ENCODE measurements around the gene PTH2R. TPM values are rescaled to one million over a fixed set of nuclear protein-coding genes. Genes with fewer than 3 reads are reported as not detected.

PTH2R gene
- total and polyA plus RNA-seq, 2 of the 13 experiments (the other 11 are each of a cell fraction or from before 2014, with no cell fraction given) = 0.04 TPM; not detected in 1

DNA sequence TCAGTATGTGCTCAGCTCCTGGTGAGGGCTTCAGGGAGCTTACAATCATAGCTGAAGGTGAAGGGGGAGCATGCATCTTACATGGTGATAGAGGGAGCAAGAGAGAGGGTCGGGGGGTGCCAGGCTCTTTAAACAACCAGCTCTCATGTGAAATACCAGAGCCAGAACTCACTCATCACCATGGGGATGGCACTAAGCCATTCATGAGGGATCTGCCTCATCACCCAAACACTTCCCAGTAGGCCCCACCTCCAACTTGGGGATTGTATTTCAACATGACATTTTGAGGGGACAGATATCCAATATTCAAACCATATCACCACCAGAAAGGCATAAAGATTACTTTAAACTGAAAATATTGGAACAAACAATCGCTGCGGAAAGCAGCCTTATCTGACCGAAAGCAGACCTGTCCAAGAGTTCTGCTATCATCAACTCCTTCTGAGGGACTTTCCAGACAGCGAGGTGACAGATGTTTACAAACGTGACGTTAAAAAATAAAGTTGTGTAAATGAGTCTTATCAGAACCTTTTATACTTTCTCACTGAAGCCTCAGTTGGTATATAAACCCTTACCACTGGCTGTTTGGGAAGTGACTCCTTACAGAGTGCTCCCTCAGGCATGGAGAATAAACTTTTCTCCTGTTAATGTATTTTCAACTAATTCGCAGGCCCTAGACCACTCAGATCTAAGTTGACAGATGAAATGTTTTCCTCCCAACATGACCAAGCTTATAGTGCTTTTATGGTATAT, 35.5 kb upstream of the PTH2R start:
- Histone ChIP-seq H3K9me3 (ENCODE audit: low read length) (no peaks in the 10 kb centered on the region), H2AFZ (ENCODE audit: low read length) (no peak overlapping the region), H4K20me1 (ENCODE audit: insufficient read depth, low read length) (no peaks in the 10 kb centered on the region), H3K4me1 (ENCODE audit: insufficient read depth, low read length) (peaks cover 29% of the 10 kb centered on the region), H3K9ac (ENCODE audit: insufficient read depth, low read depth, low read length) (no peak overlapping the region), H3K79me2 (ENCODE audit: insufficient read depth, low read length) (no peaks in the 10 kb centered on the region), H3K4me3 (replicated peaks in 1 of 3; ENCODE audit: insufficient read depth in 1 of 3, low read depth in 2 of 3, low read length in 3 of 3) (no peak overlapping the region), H3K36me3 (replicated peaks in 1 of 2; ENCODE audit: control insufficient read depth in 1 of 2, insufficient read depth in 2 of 2, low read length in 2 of 2) (no peaks in the 10 kb centered on the region), H3K27ac (ENCODE audit: extremely low read length, insufficient read depth, low read length) (no peak overlapping the region), H3K4me2 (ENCODE audit: low read depth, low read length) (no peak overlapping the region), H3K27me3 (ENCODE audit: control insufficient read depth in 1 of 2, insufficient read depth in 2 of 2, low read length in 2 of 2) (no peaks in the 10 kb centered on the region)
- no peak for FAIRE-seq
- no TSS peak for BruUV-seq (replicated peaks)
- WGBS (ENCODE audit: low lambda C conversion rate) = 66% methylated on average over 8 of the region's 8 CpGs
- ATAC-seq = peak; percentile 26
- in situ Hi-C loops (cut with HindIII; ENCODE audit: extremely low pct_ligation_motif_present, low pct_unique_long_range_greater_than_20kb) = no loop called here
- no peak for DNase-seq (ENCODE audit: low spot score)
- intact Hi-C loops (cut with micrococcal nuclease; ENCODE audit: unreplicated experiment) = no loop called here
- TF ChIP-seq TCF12 (IDR thresholded peaks at IDR 0.05) (no peak), TCF12 (CRISPR knock-in tag; IDR thresholded peaks at IDR 0.05) (no peak), NR2C2 (CRISPR knock-in tag; IDR thresholded peaks at IDR 0.05; ENCODE audit: borderline replicate concordance) (no peak), ZNF766 (CRISPR knock-in tag; IDR thresholded peaks at IDR 0.05; ENCODE audit: borderline replicate concordance) (no peak), SYNCRIP (IDR thresholded peaks at IDR 0.05; ENCODE audit: insufficient read depth, low read depth, low read length) (no peak), RBM39 (IDR thresholded peaks at IDR 0.05; ENCODE audit: low read depth, low read length, poor library complexity, severe bottlenecking) (no peak), RBM22 (optimal IDR thresholded peaks at IDR 0.05; ENCODE audit: low read length) (no peak), ZNF605 (CRISPR knock-in tag; IDR thresholded peaks at IDR 0.05) (no peak), BRCA1 (CRISPR knock-in tag; IDR thresholded peaks at IDR 0.05) (no peak), SALL1 (CRISPR knock-in tag; IDR thresholded peaks at IDR 0.05) (no peak)
- ChIA-PET CTCF (ENCODE audit: low intra/inter-chr PET ratio, low total read pairs) (no interaction called here), POLR2A (no interaction called here)

DNA sequence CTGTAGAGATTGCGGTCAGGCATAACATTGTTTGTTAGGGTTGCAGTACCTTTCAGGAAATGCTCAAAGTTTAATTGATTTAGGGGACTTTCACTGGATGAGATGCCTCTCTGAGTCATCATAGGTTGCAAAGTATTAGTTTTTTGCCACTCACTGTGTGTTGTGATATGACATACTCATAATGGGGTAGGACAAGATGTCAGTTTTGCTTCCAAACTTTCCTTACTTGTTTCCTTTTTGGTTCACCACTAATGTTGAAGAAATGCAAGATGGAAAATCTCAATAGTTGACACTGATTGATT, 35.0 kb upstream of the PTH2R start:
- FAIRE-seq = no peak
- Histone ChIP-seq H3K4me3 (replicated peaks in 1 of 3; ENCODE audit: insufficient read depth in 1 of 3, low read depth in 2 of 3, low read length in 3 of 3) (no peak overlapping the region), H3K4me1 (ENCODE audit: insufficient read depth, low read length) (peaks cover 29% of the 10 kb centered on the region), H3K79me2 (ENCODE audit: insufficient read depth, low read length) (no peaks in the 10 kb centered on the region), H3K36me3 (replicated peaks in 1 of 2; ENCODE audit: control insufficient read depth in 1 of 2, insufficient read depth in 2 of 2, low read length in 2 of 2) (no peaks in the 10 kb centered on the region), H3K27ac (ENCODE audit: extremely low read length, insufficient read depth, low read length) (no peak overlapping the region), H4K20me1 (ENCODE audit: insufficient read depth, low read length) (no peaks in the 10 kb centered on the region), H3K27me3 (ENCODE audit: control insufficient read depth in 1 of 2, insufficient read depth in 2 of 2, low read length in 2 of 2) (no peaks in the 10 kb centered on the region), H2AFZ (ENCODE audit: low read length) (no peak overlapping the region), H3K4me2 (ENCODE audit: low read depth, low read length) (no peak overlapping the region), H3K9me3 (ENCODE audit: low read length) (no peaks in the 10 kb centered on the region), H3K9ac (ENCODE audit: insufficient read depth, low read depth, low read length) (no peak overlapping the region)
- no TSS peak for BruUV-seq (replicated peaks)
- WGBS (ENCODE audit: low lambda C conversion rate) = 43% methylated on average over 1 of the region's 1 CpG
- CTCF ChIA-PET (ENCODE audit: low intra/inter-chr PET ratio, low total read pairs) = no interaction called here
- POLR2A ChIA-PET = no interaction called here
- DNase-seq (ENCODE audit: low spot score) = no peak
- ATAC-seq = no peak
- intact Hi-C loops (cut with micrococcal nuclease; ENCODE audit: unreplicated experiment) (no loop called here), in situ Hi-C loops (cut with HindIII; ENCODE audit: extremely low pct_ligation_motif_present, low pct_unique_long_range_greater_than_20kb) (no loop called here)
- no peak for TF ChIP-seq ZNF614 (CRISPR knock-in tag; IDR thresholded peaks at IDR 0.05; ENCODE audit: borderline replicate concordance)
- no peak for TF ChIP-seq MTA1 (CRISPR knock-in tag; IDR thresholded peaks at IDR 0.05; ENCODE audit: borderline replicate concordance)
- TF ChIP-seq ZNF816 (CRISPR knock-in tag; IDR thresholded peaks at IDR 0.05; ENCODE audit: borderline replicate concordance) = no peak
- no peak for TF ChIP-seq SOX13 (IDR thresholded peaks at IDR 0.05)
- no peak for TF ChIP-seq SOX13 (CRISPR knock-in tag; conservative IDR thresholded peaks at IDR 0.05 in 1 of 2, IDR thresholded peaks at IDR 0.05 in 1 of 2)
- no peak for TF ChIP-seq TSC22D2 (CRISPR knock-in tag; IDR thresholded peaks at IDR 0.05; ENCODE audit: borderline replicate concordance)
- TF ChIP-seq ZNF629 (CRISPR knock-in tag; conservative IDR thresholded peaks at IDR 0.05) = no peak
- TF ChIP-seq RXRB (CRISPR knock-in tag; IDR thresholded peaks at IDR 0.05; ENCODE audit: borderline replicate concordance) = no peak
- no peak for TF ChIP-seq ZNF256 (CRISPR knock-in tag; conservative IDR thresholded peaks at IDR 0.05)
- TF ChIP-seq CC2D1A (CRISPR knock-in tag; IDR thresholded peaks at IDR 0.05) = no peak
- TF ChIP-seq HMG20B (CRISPR knock-in tag; conservative IDR thresholded peaks at IDR 0.05) = no peak
- no peak for TF ChIP-seq ZBTB3 (CRISPR knock-in tag; IDR thresholded peaks at IDR 0.05; ENCODE audit: borderline replicate concordance, low read depth)
- no peak for TF ChIP-seq PPARG (CRISPR knock-in tag; conservative IDR thresholded peaks at IDR 0.05)

Measured in HepG2 (cell line).